Measurements from ENCODE around the gene MAP1LC3A.

Gene MAP1LC3A

DNA sequence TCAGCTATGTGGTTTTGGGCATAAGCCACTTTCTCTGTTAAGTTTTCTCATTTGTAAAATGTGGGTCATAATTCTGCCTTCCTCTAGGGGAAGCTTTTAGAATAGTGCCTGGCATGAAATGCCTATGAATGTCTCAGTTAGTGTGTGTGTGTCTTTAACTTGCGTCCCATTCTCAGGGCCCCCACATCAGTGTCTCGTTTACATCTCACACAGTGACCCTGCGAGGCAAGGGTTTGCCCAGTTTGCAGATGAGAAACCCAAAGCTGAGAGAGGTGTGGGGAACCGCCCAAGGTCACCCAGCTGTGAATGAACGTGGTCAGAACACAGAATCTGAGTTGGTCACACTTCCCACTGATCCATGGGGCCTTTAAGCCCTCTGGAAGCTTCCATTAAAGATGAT is 28.2 kb upstream of the MAP1LC3A start:
- DNase-seq, result no peak

DNA sequence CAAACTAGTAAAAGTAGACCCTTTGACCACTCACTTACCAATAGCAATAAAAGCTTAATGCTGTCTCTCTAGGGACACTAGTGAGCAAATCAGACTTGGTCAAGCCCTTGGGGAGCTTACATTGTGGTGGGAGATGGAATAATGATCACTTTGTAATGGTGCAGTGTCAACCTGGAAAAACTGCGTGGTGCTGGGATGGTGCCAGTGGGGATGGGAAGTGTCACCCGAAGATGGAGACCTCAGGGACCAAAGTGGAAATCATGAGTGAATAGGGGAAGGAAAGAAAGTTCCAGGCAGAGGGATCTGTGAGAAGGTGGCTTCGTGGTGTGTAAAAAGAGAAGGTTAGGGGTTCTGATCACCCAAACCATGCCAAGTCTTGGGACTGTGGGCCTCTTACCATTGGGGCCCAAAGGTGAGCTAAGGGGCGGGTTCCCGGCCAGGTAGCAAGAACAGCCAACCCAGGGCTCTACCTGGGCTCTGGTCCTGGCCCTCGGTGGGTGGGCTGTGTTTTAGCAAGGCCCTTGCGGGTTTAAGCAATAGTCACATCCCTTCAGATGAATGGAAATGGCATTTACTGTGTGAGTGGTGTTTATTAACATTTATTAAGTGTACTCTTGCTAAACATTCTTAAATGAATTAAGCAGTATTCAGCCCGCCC is 26.8 kb upstream of the MAP1LC3A start:
- DNase-seq, result no peak

DNA sequence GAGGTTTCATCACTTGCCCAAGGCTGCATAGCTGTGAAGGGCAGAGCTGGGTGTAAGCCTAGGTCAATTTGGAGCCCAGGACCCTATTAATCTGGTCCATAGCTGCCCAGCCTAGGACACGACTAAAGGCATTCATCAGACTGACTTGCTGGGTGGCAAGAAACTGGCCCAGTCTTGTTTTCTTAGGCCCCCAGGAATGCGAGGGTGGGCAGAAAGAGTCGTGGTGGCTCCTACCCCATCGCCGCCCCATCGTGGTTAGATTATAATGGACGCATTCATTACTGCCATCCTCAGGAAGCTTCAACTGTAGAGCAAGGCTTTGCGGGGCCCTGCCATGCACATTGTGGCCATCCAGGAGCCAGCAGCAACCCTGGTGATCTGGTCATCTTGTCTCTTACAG is 26.2 kb upstream of the MAP1LC3A start:
- no peak for DNase-seq

DNA sequence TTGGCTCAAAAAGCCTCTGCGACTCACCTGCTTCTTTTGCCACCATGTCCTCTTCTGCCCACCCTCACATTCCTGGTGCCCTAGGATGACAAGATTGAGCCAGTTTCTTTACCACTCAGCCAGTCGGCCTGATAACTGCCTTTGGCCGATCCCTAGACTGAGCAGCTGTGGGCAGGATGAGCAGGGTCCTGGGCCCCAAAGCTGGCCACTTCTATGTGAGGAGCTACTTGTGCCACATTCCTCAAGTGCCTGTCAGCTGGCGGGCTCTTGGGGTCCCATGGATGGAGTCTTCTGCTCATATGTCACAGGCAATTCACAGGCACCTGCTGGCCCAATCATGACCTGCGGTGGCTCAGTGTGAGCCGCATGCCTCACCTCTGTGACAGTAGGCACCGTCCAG is 25.8 kb upstream of the MAP1LC3A start:
- no peak for DNase-seq

DNA sequence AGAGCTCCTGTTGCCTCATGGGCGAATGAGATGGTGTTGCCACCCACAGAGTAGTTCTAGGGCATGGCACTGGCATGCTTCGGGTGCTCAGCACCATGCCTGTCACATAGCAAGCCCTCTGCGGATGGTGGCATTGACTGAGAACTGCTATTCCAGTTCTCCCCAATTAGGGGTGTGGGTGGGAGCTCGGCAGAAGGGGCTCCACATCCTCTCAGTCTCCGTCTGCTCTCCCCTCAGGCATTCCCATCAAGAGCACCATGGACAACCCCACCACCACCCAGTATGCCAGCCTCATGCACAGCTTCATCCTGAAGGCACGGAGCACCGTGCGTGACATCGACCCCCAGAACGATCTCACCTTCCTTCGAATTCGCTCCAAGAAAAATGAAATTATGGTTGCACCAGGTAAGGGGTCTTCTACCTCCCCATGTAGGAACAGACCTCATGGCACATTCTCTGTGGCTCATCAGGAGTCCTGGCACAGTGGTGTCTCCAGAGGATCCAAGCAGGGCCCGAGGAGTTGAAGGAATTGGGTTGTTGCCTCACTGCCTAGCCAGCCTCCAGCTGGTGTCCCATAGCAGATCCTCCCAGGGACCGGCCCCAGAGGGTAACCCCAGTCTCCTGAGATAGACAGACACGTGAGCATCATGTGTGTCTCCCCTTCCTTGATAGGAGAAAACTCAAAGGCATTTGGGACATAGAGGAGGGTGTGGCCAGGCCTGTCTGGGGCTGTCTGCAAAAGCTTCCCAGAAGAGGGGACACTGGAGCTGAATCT is 23.9 kb upstream of the MAP1LC3A start:
- DNase-seq, result no peak

DNA sequence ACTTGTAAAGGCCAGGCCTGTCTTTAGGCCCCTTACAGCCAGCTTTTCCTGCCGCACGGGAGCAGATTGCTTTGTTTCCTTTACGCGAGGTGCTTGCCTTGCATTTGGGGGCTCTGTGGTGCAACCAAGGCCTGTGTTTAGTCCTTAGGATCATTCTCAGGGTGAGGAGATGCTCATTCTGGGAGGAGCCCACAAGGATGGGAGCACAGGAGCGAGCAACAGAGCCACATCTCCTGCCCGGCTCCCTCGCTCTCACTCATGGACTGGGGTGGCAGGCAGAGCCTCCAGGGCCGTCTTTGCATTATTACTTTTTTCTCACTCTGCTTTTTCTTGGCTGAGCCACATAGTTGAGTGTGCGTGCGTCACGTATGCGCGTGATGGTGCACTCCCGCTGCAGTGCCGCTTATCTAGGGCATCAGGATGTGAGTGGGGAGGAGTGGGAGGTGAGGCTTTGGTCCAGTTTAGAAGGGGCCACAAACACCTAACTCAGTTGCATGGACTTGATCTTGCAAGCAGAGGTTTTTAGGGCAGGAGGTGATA is 23.1 kb upstream of the MAP1LC3A start:
- no peak for DNase-seq

DNA sequence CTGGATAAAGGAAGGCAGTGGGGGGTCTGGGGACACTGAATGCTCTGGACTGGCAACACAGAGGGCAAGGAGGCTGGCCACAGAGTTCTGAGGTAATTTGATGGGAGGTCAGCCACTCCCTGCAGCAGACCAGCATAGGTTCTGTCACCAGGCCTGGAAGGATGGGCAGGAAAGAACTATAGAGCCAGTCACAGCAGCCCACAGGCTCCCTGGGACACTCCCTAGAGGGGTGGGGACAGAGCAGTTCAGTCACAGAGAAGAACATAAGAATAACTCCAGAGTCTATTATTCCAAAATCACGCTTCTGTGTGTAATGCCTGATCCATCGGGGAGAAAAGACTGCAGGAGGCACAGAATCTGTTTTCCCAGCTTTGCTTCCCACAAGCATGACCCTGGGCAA is 22.7 kb upstream of the MAP1LC3A start:
- no peak for DNase-seq

DNA sequence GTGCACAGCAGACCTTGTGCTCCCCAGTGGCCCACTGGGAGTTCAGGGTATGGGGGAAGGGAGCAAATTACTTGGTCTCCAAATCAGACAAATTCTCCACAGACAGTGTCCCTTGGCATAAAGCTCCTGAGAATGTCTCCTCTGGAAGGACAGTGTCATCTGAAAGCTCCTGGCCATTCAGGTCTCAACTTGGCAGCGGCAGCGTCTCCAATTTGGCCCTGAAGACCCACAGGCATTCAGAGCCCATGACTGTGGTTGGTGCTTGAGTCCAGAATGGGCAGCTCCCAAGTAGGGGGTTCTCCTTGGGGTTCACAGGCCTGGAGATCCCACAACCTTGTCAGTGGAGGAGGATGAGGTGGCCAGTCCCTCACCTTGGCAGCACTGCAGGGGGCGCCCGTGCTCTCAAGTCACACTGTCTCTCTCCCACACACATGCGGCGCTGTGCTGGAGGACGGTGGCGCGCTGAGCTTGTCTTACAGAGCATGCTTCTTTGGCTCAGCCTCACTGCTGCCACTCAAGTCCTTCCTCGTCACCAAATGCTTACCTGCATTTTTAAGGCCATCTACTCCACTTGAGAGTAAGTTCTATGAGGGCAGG is 21.6 kb upstream of the MAP1LC3A start:
- DNase-seq, result no peak

DNA sequence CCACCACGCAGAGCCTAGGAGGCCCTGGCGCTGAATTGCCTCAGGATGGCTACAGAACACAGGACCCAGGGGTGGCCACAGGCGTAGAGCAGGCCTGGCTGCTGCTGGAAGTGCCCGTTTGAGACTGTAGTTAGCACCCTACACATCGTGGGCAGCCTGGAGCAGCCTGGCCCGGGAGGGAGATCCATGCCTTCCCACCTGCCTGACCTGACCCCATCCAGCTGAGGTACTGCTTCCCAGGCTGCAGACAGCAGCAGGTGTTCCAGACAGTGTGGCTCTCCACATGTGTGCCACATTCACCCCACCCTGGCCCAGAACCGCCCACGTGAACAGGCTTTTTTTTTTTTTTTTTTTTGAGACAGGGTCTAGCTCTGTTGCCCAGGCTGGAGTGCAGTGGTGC is 20.9 kb upstream of the MAP1LC3A start:
- DNase-seq, result no peak

DNA sequence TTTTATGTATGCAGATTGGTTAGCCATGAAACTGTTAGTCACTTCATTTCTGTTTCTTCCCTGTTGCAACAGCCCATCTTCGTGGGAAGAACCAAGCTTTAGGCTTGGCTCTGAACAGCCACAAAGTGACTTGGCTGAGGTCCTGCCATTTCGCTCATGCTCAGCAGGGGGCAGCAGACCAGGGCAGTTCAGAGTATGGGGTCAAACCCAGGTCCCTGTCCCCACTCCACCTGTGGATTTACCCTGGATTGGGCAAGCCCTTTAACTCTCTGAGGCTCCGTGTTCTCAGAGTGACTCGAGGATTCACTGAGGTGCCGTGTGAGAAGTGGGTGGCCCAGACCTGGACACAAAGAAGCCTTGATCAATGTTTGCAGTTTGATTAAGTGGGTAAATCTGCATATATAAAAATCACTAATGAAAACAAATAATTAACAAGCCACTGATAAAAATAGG is 19.8 kb upstream of the MAP1LC3A start:
- DNase-seq, result no peak

DNA sequence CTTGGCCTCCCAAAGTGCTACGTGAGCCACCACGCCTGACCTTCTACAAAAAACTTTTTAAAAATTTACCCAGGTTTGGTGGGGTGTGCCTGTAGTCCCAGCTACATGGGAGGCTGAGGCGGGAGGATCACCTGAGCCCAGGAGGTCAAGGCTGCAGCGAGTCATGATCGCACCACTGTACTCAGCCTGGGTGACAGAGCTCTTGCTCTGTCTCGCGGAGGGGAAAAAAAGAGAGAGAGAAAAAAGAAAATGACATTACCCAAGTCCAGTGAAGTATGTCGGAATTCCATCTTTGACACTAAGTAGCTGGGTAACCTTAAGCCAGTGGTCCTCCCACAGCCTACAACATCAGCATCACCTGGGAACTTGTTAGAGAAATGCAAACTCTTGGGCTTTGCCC is 18.8 kb upstream of the MAP1LC3A start:
- DNase-seq, result no peak

DNA sequence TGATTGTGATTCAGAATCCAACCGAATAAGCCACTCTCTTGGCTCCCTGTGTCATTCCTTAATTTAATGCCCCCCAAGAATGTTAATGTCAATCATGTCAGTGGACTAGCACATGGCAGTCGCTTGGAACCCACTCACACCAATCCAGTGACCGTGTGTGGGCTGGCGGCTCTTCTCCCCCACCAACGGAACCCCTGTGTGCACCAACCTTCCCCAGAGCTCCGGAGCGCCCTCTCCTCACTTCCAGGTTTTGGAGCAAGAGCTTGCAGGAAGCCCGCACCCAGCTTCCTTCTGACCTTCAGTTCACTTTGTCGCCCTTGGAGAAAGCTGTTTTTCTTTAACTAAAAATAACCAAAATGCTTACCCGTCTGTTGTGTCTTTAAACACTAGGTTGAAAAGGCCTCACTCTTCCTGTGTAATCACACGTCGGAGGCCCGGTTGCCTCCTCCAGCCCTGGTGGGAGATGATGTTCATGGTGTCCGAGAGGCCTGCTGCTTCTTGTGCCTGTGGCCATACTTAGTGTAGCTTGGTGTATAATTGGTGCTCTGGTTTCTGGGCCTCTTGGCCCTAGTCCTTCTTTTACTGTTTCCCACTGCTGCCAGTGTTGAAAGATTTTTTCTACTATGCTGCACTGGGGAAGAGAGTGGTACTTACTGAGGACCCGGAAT is 17.8 kb upstream of the MAP1LC3A start:
- no peak for DNase-seq

DNA sequence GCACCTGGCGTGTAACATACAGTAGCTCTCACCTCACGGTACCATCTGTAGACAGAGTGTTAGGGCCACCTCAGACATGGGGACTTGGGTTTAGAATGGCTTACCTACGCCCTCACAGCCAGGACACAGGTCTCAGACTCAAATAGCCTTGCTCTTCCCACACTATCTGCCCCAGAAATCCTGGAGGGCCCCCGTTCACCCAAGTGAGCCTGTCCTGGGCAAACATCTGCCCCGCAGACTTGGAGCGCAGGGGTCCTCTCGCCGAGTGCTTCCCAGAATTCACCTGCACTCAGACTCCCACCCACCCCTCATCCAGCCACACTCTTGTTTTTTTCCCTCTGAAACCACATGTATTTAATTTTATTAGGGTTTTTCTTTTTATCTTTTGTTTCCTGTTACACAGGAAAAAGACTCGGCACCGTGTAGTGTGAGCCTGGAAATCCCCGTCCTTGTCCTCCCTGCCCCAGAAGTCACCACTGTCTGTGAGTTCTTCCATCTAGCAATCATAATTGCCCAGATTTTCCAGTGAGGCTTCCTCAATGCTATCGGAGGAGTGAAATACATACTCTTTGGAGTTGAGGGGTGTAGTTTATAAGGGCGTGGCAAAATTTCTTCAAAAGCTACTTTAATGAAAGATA is 17.1 kb upstream of the MAP1LC3A start:
- no peak for DNase-seq

DNA sequence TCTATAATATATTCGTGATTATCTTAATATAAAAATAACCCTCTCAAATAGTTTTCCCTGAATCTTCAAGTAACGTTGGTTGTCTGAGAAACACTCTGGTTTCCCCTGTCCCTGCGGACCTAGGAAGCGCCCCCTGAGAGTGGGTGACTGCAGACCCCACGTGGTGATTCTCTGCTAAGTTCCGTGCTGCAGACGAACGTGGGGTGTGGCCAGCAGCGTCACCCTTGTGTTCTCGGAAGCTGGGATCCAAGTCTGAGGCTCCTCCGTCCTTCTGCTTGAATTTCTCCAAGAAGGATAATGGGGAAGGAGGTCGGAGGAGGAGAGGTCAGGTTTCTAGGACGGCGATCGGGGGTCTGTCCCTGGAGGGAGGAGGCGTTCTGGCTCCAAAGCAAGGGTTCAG is 16.6 kb upstream of the MAP1LC3A start:
- DNase-seq, result no peak

DNA sequence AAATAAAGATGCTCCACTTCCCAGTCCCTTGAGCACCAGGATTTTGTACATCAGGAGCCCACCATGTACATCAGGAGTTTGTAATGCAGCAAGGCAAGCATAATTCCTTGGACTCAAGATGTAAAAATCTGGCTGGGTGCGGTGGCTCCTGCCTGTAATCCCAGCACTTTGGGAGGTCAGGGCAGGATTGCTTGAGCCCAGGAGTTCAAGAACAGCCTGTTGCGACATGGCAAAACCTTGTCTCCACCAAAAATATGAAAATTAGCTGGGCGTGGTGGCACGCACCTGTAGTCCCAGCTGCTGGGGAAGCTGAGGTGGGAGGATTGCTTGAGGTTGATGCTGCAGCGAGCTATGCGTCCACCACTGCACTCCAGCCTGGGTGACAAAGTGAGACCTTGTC is 16.1 kb upstream of the MAP1LC3A start:
- DNase-seq, result no peak

DNA sequence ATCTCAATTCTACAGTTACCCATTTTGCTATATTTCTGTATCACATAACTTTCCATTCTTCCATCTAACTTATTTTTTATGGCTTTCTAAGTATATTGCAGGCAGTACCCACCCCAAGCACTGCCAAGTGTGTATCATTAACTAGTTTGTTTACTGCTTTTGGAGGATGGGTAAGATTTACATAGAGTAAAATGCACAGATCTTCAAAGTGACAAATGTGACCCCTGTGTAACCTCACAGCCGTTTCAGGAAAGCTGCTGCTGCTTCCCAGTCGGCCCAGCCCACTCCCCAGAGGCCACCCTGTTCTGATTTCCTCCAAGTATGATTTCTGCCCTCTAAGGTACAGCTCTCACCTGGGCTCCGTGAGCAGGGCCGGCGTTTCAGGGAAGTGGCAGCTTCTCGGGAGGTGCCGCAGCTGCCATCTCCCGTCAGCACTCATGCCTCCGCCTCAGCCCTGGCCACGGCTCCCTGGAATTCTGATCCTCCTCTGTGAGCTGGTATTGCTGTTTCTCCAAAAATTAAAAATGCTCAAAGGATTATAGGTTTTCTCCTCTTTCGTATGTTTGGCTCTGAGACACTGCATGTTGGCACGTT is 15.0 kb upstream of the MAP1LC3A start:
- DNase-seq, result no peak

DNA sequence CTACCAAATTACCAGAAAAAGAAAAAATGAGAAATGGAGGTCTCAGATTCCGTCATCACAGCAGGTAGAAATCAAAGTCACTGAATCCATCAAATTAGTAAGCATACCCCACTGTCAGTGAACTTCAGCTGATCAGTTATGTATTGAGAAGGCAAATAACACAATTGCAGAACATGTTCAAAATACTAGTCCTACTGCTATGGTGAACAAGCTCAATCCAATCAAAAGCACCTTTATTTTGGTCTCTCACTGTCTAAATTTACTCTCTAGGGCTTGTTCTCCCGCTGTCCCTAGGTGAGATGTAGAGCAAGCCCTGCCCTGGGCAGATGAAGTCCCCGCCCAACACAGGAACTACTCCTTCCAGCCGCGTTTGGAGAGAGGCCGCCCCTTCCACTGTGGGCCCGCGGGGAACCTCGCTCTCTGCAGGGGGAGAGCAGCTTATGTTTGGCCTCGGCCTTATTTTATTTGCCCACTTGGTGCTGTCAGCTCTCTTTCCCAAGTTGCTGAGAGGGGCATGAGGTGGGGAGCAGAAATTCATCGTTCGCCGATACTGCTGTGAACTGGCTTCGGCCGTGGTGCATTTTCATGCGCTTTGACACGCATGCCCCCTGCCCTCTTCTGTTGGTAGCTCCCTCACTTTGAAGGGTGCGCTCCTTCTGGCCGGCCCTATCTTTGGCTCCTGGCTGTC is 14.3 kb upstream of the MAP1LC3A start:
- no peak for DNase-seq

DNA sequence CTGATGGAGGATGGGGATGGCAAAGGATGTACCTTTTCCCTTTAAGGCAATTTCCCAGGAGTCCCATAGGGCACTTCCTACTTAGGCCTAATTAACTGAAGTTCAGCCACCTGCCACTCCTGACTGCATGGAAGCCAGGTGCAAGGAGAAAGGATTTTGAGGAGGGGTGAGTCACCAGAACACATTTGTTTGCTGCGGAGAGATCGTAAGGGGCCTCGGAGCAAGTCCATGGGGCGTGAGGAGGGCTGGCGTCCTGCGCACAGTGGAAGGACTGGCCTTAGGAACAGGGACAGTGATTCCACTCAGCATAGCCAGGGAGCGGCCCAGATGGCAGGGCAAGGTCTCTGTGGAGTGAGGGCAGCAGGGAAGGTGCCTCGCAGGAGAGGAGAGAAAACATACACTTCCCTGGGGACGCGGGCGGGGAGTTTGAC is 11.8 kb upstream of the MAP1LC3A start:
- DNase-seq, result no peak

DNA sequence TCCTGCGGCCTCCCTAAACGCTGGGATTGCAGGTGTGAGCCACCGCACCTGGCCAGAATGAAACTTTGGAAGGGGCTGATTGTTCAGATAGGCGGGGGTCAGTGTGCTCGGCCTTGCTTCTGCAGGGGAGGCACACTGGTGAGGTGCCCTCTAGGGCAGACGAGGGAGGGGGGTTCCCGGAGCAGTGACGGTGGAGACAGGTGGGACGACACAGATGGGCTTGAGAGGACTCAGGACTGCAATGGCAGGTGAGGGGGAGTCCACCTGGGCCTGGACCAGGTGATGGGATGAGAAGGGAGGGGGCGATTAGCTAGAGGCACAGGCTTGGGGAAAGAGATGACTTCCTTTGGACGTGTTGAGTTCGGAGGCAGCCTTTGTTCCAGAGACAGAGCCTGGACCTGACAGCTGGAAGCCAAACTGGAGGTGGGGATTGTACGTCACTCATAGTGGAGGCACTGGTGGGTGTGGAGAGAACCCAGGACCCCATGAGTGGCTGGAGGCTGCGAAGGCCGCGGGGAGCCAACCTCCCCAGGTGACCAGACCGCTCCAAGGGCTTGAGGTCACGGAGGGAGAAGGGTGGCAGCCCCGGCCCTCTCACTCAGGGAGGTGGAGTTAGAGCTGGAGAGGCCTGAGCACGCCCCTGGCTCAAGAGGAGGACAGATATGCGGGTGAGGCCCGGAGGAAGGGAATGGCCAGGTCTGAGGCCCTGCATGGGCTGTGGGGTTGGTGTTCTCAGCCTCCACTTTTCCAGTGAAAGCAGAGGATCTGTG is 10.5 kb upstream of the MAP1LC3A start:
- DNase-seq, result no peak

DNA sequence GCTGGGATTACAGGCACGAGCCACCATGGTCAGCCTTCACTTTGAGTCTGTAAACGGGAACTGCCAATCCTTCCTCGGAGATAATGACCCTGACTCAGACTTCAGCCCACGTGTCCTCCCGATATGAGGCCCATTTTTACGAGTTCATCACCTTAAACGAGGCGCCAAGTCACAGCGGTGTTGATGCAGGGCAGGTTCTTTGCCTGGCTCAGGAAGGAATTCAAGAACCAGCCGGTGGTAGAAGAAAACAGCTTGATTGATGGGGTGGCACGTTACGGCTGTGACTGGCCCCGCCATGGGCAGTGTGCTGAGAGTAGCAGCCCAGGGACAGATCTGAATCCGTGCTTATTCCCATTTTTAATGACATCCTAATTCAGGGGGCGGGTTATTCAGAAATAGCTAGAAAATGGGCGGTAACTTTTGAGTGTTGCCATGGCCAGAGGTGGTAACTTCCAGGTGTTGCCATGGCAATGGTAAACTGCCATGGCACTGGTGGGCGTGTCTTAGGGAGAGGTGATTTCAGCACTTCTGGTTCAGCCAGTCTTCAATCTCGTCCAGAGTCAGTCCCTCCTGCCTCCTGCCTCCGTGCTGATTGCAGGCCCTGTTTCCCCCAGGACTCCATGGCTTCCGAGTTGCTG is 9.1 kb upstream of the MAP1LC3A start:
- no peak for DNase-seq

DNA sequence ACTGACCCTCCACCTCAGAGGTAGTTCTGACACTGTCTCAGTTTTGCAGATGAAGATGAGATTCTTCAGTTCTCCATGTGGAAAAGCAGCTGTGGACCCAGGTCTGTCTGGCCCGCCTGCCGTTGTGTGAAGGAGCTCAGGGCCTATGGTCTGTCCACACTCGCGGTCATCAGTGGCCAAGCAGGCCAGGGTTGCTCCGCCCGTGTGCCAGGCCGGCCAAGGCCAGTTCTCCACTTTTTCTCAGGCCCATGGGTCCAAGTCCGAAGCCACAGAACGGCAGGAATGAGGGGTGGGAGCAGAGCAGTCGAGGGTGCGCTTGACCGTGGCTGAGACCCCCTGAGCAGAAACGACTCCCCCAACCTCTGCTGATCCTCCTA is 8.6 kb upstream of the MAP1LC3A start:
- DNase-seq, result no peak

All from GF-D8 (cell line).